Stimulated activated CD4-positive, alpha-beta T cell treated with anti-CD3 and anti-CD28 coated beads, TNF-alpha, amount 100 ng/mL, for 4 hours (primary cell): Measurements from ENCODE around the gene TFPI.

Source experiments
- DNase-seq, 3 experiments: peaks; one replicate each; pipeline ENCODE4 v3.0.0-alpha.2; 2020; ENCODE audit warnings: low read depth in 3 of 3

TFPI gene

GRCh38 chr2:187415449-187415848 lies 138.8 kb downstream of the TFPI start:
- DNase-seq = no peak
